ENCODE data around the gene PLEKHD1. TPM values are rescaled to one million over a fixed set of nuclear protein-coding genes. Genes with fewer than 3 reads are reported as not detected.

The PLEKHD1 gene
- total and polyA plus RNA-seq, 7 experiments from 2014 or later, result 0.07 to 0.74 (median 0.26) TPM; not detected in 1

- H3K27ac Mint-ChIP-seq, result no peak overlapping the region
- CTCF ChIA-PET, result no interaction called here
- no peak overlapping the region for H3K4me3 ChIP-seq (ENCODE audit: low read length)
- POLR2A ChIA-PET, result no interaction called here
- H3K4me1 Mint-ChIP-seq, result no peaks in the 10 kb centered on the region
- no peaks in the 10 kb centered on the region for H3K27me3 ChIP-seq (ENCODE audit: control insufficient read depth in 2 of 2, insufficient read depth in 2 of 2, low read length in 2 of 2)
- peaks cover 25 to 48% (median 29%) of the 10 kb centered on the region in 5 donors for H3K27me3 Mint-ChIP-seq
- H3K9me3 Mint-ChIP-seq, result no peaks in the 10 kb centered on the region
- no peak overlapping the region for H3K4me3 Mint-ChIP-seq
- H3K9me3 ChIP-seq (ENCODE audit: control insufficient read depth in 2 of 3, low read length in 3 of 3), result no peaks in the 10 kb centered on the region
- no peak overlapping the region for H3K27ac ChIP-seq (ENCODE audit: low read depth, low read length)
- ATAC-seq (no peak), DNase-seq (peak in 1 of 9 donors; percentile 9)
- no peaks in the 10 kb centered on the region for H3K36me3 Mint-ChIP-seq
- intact Hi-C loops (cut with micrococcal nuclease), result no loop called here
- H3K4me1 ChIP-seq (ENCODE audit: control insufficient read depth in 2 of 2, insufficient read depth in 2 of 2, low read length in 2 of 2), result no peaks in the 10 kb centered on the region
- no peaks in the 10 kb centered on the region for H3K36me3 ChIP-seq (ENCODE audit: control insufficient read depth in 2 of 3, insufficient read depth in 3 of 3, low read length in 3 of 3)
Measured at GRCh38 chr14:69532561-69533340, 48.2 kb downstream of the PLEKHD1 start.

GRCh38 chr14:69535230-69535848 lies 50.8 kb downstream of the PLEKHD1 start:
- H3K36me3 ChIP-seq (ENCODE audit: control insufficient read depth in 2 of 3, insufficient read depth in 3 of 3, low read length in 3 of 3), result no peaks in the 10 kb centered on the region
- Mint-ChIP-seq H3K9me3 (no peaks in the 10 kb centered on the region), H3K27me3 (peaks cover 28 to 53% (median 37%) of the 10 kb centered on the region in 5 donors), H3K36me3 (no peaks in the 10 kb centered on the region), H3K27ac (no peak overlapping the region), H3K4me1 (no peaks in the 10 kb centered on the region), H3K4me3 (no peak overlapping the region)
- H3K4me1 ChIP-seq (ENCODE audit: control insufficient read depth in 2 of 2, insufficient read depth in 2 of 2, low read length in 2 of 2), result no peaks in the 10 kb centered on the region
- peaks cover 0 to 4% of the 10 kb centered on the region in 2 donors for H3K27me3 ChIP-seq (ENCODE audit: control insufficient read depth in 2 of 2, insufficient read depth in 2 of 2, low read length in 2 of 2)
- intact Hi-C loops (cut with micrococcal nuclease), result no loop called here
- no peak overlapping the region for H3K27ac ChIP-seq (ENCODE audit: low read depth, low read length)
- no peaks in the 10 kb centered on the region for H3K9me3 ChIP-seq (ENCODE audit: control insufficient read depth in 2 of 3, low read length in 3 of 3)
- ATAC-seq (no peak), DNase-seq (peak in 1 of 9 donors; percentile 10)
- ChIA-PET POLR2A (no interaction called here), CTCF (interaction anchor here (0.6 kb wide), 1 partner anchor 66 kb away, joined by 3 read pairs; no protein-coding TSS in a partner anchor)
- H3K4me3 ChIP-seq (ENCODE audit: low read length), result no peak overlapping the region

- intact Hi-C loops (cut with micrococcal nuclease), result no loop called here
- Histone ChIP-seq H3K4me3 (ENCODE audit: low read length) (no peak overlapping the region), H3K27me3 (ENCODE audit: control insufficient read depth in 2 of 2, insufficient read depth in 2 of 2, low read length in 2 of 2) (peaks cover 0 to 4% of the 10 kb centered on the region in 2 donors), H3K27ac (ENCODE audit: low read depth, low read length) (no peak overlapping the region), H3K4me1 (ENCODE audit: control insufficient read depth in 2 of 2, insufficient read depth in 2 of 2, low read length in 2 of 2) (no peaks in the 10 kb centered on the region), H3K9me3 (ENCODE audit: control insufficient read depth in 2 of 3, low read length in 3 of 3) (no peaks in the 10 kb centered on the region), H3K36me3 (ENCODE audit: control insufficient read depth in 2 of 3, insufficient read depth in 3 of 3, low read length in 3 of 3) (no peaks in the 10 kb centered on the region)
- Mint-ChIP-seq H3K4me3 (no peak overlapping the region), H3K4me1 (no peaks in the 10 kb centered on the region), H3K9me3 (no peaks in the 10 kb centered on the region), H3K36me3 (no peaks in the 10 kb centered on the region), H3K27me3 (peaks cover 25 to 48% (median 35%) of the 10 kb centered on the region in 5 donors), H3K27ac (no peak overlapping the region)
- ATAC-seq (peak; percentile 60), DNase-seq (no peak)
- POLR2A ChIA-PET, result no interaction called here
- CTCF ChIA-PET, result interaction anchor here (0.5 kb wide), 1 partner anchor 185 kb away, joined by 5 read pairs; no protein-coding TSS in a partner anchor
Measured at GRCh38 chr14:69536971-69537370, 52.4 kb downstream of the PLEKHD1 start.

GRCh38 chr14:69537900-69538299 lies 53.4 kb downstream of the PLEKHD1 start:
- no peaks in the 10 kb centered on the region for H3K9me3 Mint-ChIP-seq
- Histone ChIP-seq H3K9me3 (ENCODE audit: control insufficient read depth in 2 of 3, low read length in 3 of 3) (no peaks in the 10 kb centered on the region), H3K36me3 (ENCODE audit: control insufficient read depth in 2 of 3, insufficient read depth in 3 of 3, low read length in 3 of 3) (no peaks in the 10 kb centered on the region), H3K4me1 (ENCODE audit: control insufficient read depth in 2 of 2, insufficient read depth in 2 of 2, low read length in 2 of 2) (no peaks in the 10 kb centered on the region), H3K27ac (ENCODE audit: low read depth, low read length) (no peak overlapping the region), H3K27me3 (ENCODE audit: control insufficient read depth in 2 of 2, insufficient read depth in 2 of 2, low read length in 2 of 2) (peaks cover 0 to 4% of the 10 kb centered on the region in 2 donors), H3K4me3 (ENCODE audit: low read length) (no peak overlapping the region)
- intact Hi-C loops (cut with micrococcal nuclease), result no loop called here
- H3K27ac Mint-ChIP-seq, result no peak overlapping the region
- ChIA-PET POLR2A (no interaction called here), CTCF (no interaction called here)
- no peak overlapping the region for H3K4me3 Mint-ChIP-seq
- ATAC-seq (no peak), DNase-seq (no peak)
- H3K27me3 Mint-ChIP-seq, result peaks cover 25 to 46% (median 40%) of the 10 kb centered on the region in 5 donors
- H3K36me3 Mint-ChIP-seq, result no peaks in the 10 kb centered on the region
- H3K4me1 Mint-ChIP-seq, result no peaks in the 10 kb centered on the region

GRCh38 chr14:69538766-69539165 lies 54.2 kb downstream of the PLEKHD1 start:
- no peaks in the 10 kb centered on the region for H3K4me1 ChIP-seq (ENCODE audit: control insufficient read depth in 2 of 2, insufficient read depth in 2 of 2, low read length in 2 of 2)
- ATAC-seq (no peak), DNase-seq (no peak)
- Mint-ChIP-seq H3K4me3 (no peak overlapping the region), H3K4me1 (peaks cover 0 to 8% (median 0%) of the 10 kb centered on the region in 7 donors), H3K27ac (no peak overlapping the region), H3K27me3 (peaks cover 24 to 46% (median 35%) of the 10 kb centered on the region in 5 donors), H3K36me3 (no peaks in the 10 kb centered on the region), H3K9me3 (no peaks in the 10 kb centered on the region)
- ChIA-PET POLR2A (no interaction called here), CTCF (no interaction called here)
- intact Hi-C loops (cut with micrococcal nuclease), result no loop called here
- peaks cover 0 to 4% of the 10 kb centered on the region in 2 donors for H3K27me3 ChIP-seq (ENCODE audit: control insufficient read depth in 2 of 2, insufficient read depth in 2 of 2, low read length in 2 of 2)
- no peaks in the 10 kb centered on the region for H3K36me3 ChIP-seq (ENCODE audit: control insufficient read depth in 2 of 3, insufficient read depth in 3 of 3, low read length in 3 of 3)
- no peak overlapping the region for H3K27ac ChIP-seq (ENCODE audit: low read depth, low read length)
- no peaks in the 10 kb centered on the region for H3K9me3 ChIP-seq (ENCODE audit: control insufficient read depth in 2 of 3, low read length in 3 of 3)
- no peak overlapping the region for H3K4me3 ChIP-seq (ENCODE audit: low read length)

DNA sequence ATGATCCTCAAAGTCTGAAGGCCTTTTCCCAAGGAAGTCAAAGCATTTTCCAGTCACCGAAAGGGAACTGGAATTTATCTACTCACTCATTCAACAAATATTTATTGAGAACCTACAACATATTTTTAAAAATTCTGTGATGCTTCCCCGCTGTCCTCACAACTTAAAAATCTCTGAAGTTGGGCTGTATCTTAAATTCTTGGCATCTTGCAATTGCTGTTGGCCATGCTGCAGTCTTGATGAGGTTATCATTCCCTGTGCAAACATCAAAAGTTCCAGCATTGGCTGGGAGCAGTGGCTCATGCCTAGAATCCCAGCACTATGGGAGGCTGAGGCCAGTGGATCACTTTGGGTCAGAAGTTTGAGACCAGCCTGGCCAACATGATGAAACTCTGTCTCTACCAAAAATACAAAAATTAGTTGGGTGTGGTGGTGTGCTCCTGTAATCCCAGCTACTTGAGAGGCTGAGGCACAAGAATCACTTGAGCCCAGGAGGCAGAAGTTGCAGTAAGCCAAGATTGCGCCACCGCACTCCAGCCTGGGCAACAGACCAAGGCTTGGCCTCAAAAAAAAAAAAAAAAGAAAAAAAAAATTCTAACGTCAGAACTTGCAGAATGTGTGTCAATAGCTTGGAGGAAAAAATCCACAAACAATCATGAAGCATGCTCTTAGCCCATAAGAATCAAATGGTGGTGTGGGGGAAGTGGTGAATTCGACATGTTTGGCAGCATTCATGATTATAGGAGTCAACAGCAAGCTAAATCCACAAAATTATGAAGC lies 55.3 kb downstream of the PLEKHD1 start:
- Histone ChIP-seq H3K4me3 (ENCODE audit: low read length) (no peak overlapping the region), H3K27me3 (ENCODE audit: control insufficient read depth in 2 of 2, insufficient read depth in 2 of 2, low read length in 2 of 2) (peaks cover 0 to 4% of the 10 kb centered on the region in 2 donors), H3K27ac (ENCODE audit: low read depth, low read length) (no peak overlapping the region), H3K4me1 (ENCODE audit: control insufficient read depth in 2 of 2, insufficient read depth in 2 of 2, low read length in 2 of 2) (no peaks in the 10 kb centered on the region), H3K9me3 (ENCODE audit: control insufficient read depth in 2 of 3, low read length in 3 of 3) (no peaks in the 10 kb centered on the region), H3K36me3 (ENCODE audit: control insufficient read depth in 2 of 3, insufficient read depth in 3 of 3, low read length in 3 of 3) (no peaks in the 10 kb centered on the region)
- ChIA-PET POLR2A (no interaction called here), CTCF (no interaction called here)
- intact Hi-C loops (cut with micrococcal nuclease), result no loop called here
- DNase-seq (no peak), ATAC-seq (peak; percentile 45)
- H3K36me3 Mint-ChIP-seq, result no peaks in the 10 kb centered on the region
- H3K9me3 Mint-ChIP-seq, result no peaks in the 10 kb centered on the region
- no peak overlapping the region for H3K27ac Mint-ChIP-seq
- H3K27me3 Mint-ChIP-seq, result peaks cover 25 to 47% (median 39%) of the 10 kb centered on the region in 5 donors
- H3K4me1 Mint-ChIP-seq, result peaks cover 0 to 17% (median 0%) of the 10 kb centered on the region in 7 donors
- no peak overlapping the region for H3K4me3 Mint-ChIP-seq

Measured in naive thymus-derived CD4-positive, alpha-beta T cell (primary cell).